ENCODE data around the gene RHOG.

- TF ChIP-seq, protein P1, sequence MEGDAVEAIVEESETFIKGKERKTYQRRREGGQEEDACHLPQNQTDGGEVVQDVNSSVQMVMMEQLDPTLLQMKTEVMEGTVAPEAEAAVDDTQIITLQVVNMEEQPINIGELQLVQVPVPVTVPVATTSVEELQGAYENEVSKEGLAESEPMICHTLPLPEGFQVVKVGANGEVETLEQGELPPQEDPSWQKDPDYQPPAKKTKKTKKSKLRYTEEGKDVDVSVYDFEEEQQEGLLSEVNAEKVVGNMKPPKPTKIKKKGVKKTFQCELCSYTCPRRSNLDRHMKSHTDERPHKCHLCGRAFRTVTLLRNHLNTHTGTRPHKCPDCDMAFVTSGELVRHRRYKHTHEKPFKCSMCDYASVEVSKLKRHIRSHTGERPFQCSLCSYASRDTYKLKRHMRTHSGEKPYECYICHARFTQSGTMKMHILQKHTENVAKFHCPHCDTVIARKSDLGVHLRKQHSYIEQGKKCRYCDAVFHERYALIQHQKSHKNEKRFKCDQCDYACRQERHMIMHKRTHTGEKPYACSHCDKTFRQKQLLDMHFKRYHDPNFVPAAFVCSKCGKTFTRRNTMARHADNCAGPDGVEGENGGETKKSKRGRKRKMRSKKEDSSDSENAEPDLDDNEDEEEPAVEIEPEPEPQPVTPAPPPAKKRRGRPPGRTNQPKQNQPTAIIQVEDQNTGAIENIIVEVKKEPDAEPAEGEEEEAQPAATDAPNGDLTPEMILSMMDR (IDR thresholded peaks at IDR 0.05) = no peak
- no peak for TF ChIP-seq POLR2A (IDR thresholded peaks at IDR 0.05)
These were observed 40.0 kb upstream of the RHOG start for GRCh38 chr11:3880724-3881123.

Data from heart left ventricle (tissue), 13 donors.